HepG2 (cell line): ENCODE results near the gene ANKRD65. TPM values are rescaled to one million over a fixed set of nuclear protein-coding genes. Genes with fewer than 3 reads are reported as not detected.

Source experiments
- ATF1 ChIP-seq: IDR thresholded peaks from 2 replicates; pipeline ENCODE4 v1.6.1; 2016; ENCODE audit warnings: mild to moderate bottlenecking, control low read depth
- BCLAF1 ChIP-seq: fragments of 450-650 bp; IDR thresholded peaks from 2 replicates; pipeline ENCODE4 v1.6.1; 2017; ENCODE audit warnings: mild to moderate bottlenecking
- BHLHE40 ChIP-seq: IDR thresholded peaks from 2 replicates; pipeline ENCODE4 v1.6.1; 2011; ENCODE audit warnings: low read length, improper control_type of control experiment
- CHD4 ChIP-seq: fragments of 200-600 bp; sonication (generic); IDR thresholded peaks from 2 replicates; pipeline ENCODE4 v1.7.0; 2017; ENCODE audit warnings: mild to moderate bottlenecking, low read length, borderline replicate concordance
- ETV5 ChIP-seq: IDR thresholded peaks from 2 replicates; pipeline ENCODE4 v1.6.1; 2018; ENCODE audit warnings: missing biosample characterization, missing genetic modification reagents, inconsistent platforms, borderline replicate concordance
- MIER3 ChIP-seq: IDR thresholded peaks from 2 replicates; pipeline ENCODE4 v1.6.1; 2016; ENCODE audit warnings: missing compliant biosample characterization, borderline replicate concordance
- MTA3 ChIP-seq: sonication (generic); formaldehyde crosslinking; IDR thresholded peaks from 2 replicates; pipeline ENCODE4 v1.4.0; 2020; ENCODE audit warnings: missing genetic modification reagents
- RFX1 ChIP-seq: fragments of 450-650 bp; IDR thresholded peaks from 2 replicates; pipeline ENCODE4 v1.6.1; 2017
- SALL1 ChIP-seq: sonication (generic); formaldehyde crosslinking; IDR thresholded peaks from 2 replicates; pipeline ENCODE4 v1.8.0; 2022; ENCODE audit warnings: mild to moderate bottlenecking, missing genetic modification reagents
- SMARCC2 ChIP-seq: fragments of 450-650 bp; IDR thresholded peaks from 2 replicates; pipeline ENCODE4 v1.6.1; 2017; ENCODE audit warnings: antibody characterized with exemption, mild to moderate bottlenecking
- SP1 ChIP-seq, 2 experiments: fragments of 450-650 bp in 1 of 2; sonication (generic) in 1 of 2; formaldehyde crosslinking in 1 of 2; IDR thresholded peaks; 2 replicates each; pipeline versions ENCODE4 v1.4.0 to v1.6.1; 2016 to 2020; ENCODE audit warnings: missing genetic modification reagents in 1 of 2
- SP4 ChIP-seq: sonication (generic); formaldehyde crosslinking; IDR thresholded peaks from 2 replicates; pipeline ENCODE4 v1.8.1; 2023; ENCODE audit warnings: mild to moderate bottlenecking, missing genetic modification reagents
- TOE1 ChIP-seq: sonication (generic); formaldehyde crosslinking; IDR thresholded peaks from 2 replicates; pipeline ENCODE4 v1.4.0; 2020; ENCODE audit warnings: mild to moderate bottlenecking, missing genetic modification reagents
- YEATS2 ChIP-seq: sonication (generic); formaldehyde crosslinking; IDR thresholded peaks from 2 replicates; pipeline ENCODE4 v1.4.0; 2020; ENCODE audit warnings: missing genetic modification reagents, borderline replicate concordance
- ZFP36 ChIP-seq: fragments of 150-350 bp; IDR thresholded peaks from 2 replicates; pipeline ENCODE4 v1.6.1; 2018; ENCODE audit warnings: borderline replicate concordance, low read length, low read depth; ENCODE audit not compliant: partially characterized antibody
- ZNF10 ChIP-seq: sonication (generic); formaldehyde crosslinking; IDR thresholded peaks from 2 replicates; pipeline ENCODE4 v1.4.0; 2020; ENCODE audit warnings: mild to moderate bottlenecking, low read depth, missing genetic modification reagents, borderline replicate concordance
- ZNF512B ChIP-seq: sonication (generic); formaldehyde crosslinking; IDR thresholded peaks from 2 replicates; pipeline ENCODE4 v1.5.1; 2020; ENCODE audit warnings: missing genetic modification reagents, mild to moderate bottlenecking, borderline replicate concordance
- polyA plus RNA-seq, 8 experiments: library from polyadenylated mRNA; depleted of rRNA in 3 of 8; stranded (reverse) in 7 of 8; unstranded in 1 of 8; fragments of >200 nt; fragmentation: Illumina TruSeq in 4 of 8; extraction: Trizol in 4 of 8; gene quantifications; 2 replicates each; pipeline versions ENCODE4 v1.2.1 to v1.2.3, GENCODE V29; 2011 to 2016; ENCODE audit warnings: low read depth in 4 of 8, missing spikeins in 1 of 8, mixed read lengths in 1 of 8; ENCODE audit not compliant: insufficient read depth in 1 of 8
- total RNA-seq, 5 experiments: library from RNA; depleted of rRNA; stranded (reverse); fragments of >200 nt; fragmentation: Illumina TruSeq; extraction: Trizol; gene quantifications; 2 replicates each; pipeline ENCODE4 v1.2.3, GENCODE V29; 2016; ENCODE audit warnings: low read depth in 1 of 5
- TF ChIP-seq, protein P1 (sequence below): sonication (generic); formaldehyde crosslinking; IDR thresholded peaks from 2 replicates; pipeline ENCODE4 v1.4.0; 2020; ENCODE audit warnings: missing genetic modification reagents
- TF ChIP-seq, protein P2 (sequence below): sonication (generic); formaldehyde crosslinking; IDR thresholded peaks from 2 replicates; pipeline ENCODE4 v1.5.1; 2020; ENCODE audit warnings: mild to moderate bottlenecking, missing genetic modification reagents

The ANKRD65 gene
- total and polyA plus RNA-seq, 2 of the 13 experiments (the other 11 are each of a cell fraction or from before 2014, with no cell fraction given): 12.1 to 30.1 TPM

DNA sequence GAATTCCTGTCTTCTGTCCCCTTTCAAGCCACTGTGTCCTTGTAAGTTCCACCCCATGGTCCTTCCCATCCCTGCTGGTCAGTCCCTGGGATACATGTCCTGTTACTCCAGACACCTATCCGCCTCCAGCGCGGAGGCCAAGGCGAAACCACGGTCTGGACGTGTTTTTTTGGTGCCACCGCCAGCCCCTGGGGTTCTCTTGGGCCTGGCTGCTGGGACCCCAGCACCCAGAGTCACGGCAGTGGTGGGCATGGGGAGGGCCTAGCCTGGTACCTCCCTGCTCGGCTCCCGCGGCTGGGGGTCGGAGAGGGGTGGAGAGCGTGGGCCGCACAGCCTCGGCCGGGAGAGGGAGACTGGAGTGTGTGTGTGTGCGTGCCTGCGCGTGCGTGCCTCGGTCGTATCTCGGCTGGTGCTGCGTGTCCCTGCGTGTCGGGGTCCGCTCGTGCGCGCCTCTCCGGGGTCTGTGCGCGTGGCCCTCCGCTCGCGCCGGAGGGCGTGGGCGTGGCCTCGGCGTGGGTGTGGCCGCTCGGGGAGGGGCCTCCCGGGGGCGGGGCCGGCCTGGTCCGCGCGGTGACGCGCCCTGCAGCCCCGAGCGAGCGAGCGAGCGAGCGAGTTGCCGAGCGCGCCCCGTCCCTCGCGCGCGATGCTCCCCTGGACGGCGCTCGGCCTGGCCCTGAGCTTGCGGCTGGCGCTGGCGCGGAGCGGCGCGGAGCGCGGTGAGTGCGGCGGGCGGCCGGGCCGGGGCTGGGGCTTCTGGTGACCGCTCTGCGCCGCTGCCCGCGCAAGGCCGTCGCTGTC is 14.2 kb upstream of the ANKRD65 start, which contains the start of gene VWA1 (continued):
- TF ChIP-seq ZNF512B (CRISPR knock-in tag): no peak
- TF ChIP-seq YEATS2 (CRISPR knock-in tag): no peak
- no peak for TF ChIP-seq MIER3 (CRISPR knock-in tag)
- TF ChIP-seq ZNF10: no peak
- no peak for TF ChIP-seq ATF1 (CRISPR knock-in tag)
- no peak for TF ChIP-seq SP1 (IDR thresholded peaks at IDR 0.05)
- peak; percentile 89 for TF ChIP-seq SP1 (CRISPR knock-in tag; IDR thresholded peaks at IDR 0.05)
- no peak for TF ChIP-seq BCLAF1
- TF ChIP-seq, protein P1, sequence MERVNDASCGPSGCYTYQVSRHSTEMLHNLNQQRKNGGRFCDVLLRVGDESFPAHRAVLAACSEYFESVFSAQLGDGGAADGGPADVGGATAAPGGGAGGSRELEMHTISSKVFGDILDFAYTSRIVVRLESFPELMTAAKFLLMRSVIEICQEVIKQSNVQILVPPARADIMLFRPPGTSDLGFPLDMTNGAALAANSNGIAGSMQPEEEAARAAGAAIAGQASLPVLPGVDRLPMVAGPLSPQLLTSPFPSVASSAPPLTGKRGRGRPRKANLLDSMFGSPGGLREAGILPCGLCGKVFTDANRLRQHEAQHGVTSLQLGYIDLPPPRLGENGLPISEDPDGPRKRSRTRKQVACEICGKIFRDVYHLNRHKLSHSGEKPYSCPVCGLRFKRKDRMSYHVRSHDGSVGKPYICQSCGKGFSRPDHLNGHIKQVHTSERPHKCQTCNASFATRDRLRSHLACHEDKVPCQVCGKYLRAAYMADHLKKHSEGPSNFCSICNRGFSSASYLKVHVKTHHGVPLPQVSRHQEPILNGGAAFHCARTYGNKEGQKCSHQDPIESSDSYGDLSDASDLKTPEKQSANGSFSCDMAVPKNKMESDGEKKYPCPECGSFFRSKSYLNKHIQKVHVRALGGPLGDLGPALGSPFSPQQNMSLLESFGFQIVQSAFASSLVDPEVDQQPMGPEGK (CRISPR knock-in tag): peak; percentile 34; the same call in 1 of the 2 replicates
- no peak for TF ChIP-seq CHD4
- TF ChIP-seq BHLHE40: no peak
- no peak for TF ChIP-seq RFX1
- TF ChIP-seq SP4 (CRISPR knock-in tag): peak; percentile 92
- no peak for TF ChIP-seq MTA3 (CRISPR knock-in tag)
- TF ChIP-seq SMARCC2: no peak
- TF ChIP-seq ETV5: 0 out of 2 replicates have a peak, but pooled peaks have one; percentile 24
- no peak for TF ChIP-seq TOE1
- TF ChIP-seq SALL1 (CRISPR knock-in tag): peak; percentile 47; the same call in 1 of the 2 replicates
- no peak for TF ChIP-seq ZFP36
- TF ChIP-seq, protein P2, sequence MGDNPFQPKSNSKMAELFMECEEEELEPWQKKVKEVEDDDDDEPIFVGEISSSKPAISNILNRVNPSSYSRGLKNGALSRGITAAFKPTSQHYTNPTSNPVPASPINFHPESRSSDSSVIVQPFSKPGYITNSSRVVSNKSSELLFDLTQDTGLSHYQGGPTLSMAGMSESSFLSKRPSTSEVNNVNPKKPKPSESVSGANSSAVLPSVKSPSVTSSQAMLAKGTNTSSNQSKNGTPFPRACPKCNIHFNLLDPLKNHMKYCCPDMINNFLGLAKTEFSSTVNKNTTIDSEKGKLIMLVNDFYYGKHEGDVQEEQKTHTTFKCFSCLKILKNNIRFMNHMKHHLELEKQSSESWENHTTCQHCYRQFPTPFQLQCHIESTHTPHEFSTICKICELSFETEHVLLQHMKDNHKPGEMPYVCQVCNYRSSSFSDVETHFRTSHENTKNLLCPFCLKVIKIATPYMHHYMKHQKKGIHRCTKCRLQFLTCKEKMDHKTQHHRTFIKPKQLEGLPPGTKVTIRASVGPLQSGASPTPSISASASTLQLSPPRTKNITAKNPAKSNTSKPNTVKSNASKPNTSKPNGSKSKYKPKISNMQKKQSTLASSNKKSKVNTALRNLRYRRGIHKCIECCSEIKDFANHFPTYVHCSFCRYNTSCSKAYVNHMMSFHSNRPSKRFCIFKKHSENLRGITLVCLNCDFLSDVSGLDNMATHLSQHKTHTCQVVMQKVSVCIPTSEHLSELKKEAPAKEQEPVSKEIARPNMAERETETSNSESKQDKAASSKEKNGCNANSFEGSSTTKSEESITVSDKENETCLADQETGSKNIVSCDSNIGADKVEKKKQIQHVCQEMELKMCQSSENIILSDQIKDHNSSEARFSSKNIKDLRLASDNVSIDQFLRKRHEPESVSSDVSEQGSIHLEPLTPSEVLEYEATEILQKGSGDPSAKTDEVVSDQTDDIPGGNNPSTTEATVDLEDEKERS (CRISPR knock-in tag): 0 out of 2 replicates have a peak, but pooled peaks have one; percentile 28
